Ascending aorta (tissue), 2 donors: ENCODE results near the gene SERPINB1. TPM values are rescaled to one million over a fixed set of nuclear protein-coding genes. Genes with fewer than 3 reads are reported as not detected.

Experiments
- DNase-seq, 2 donors: peaks; one replicate each; pipeline ENCODE4 v3.0.0-alpha.2; 2019; ENCODE audit warnings: low spot score in 2 of 2
- H3K27ac ChIP-seq, 2 donors: fragments of 200-600 bp; sonication (generic); one replicate each; pipeline ENCODE4 v1.5.1; 2016 to 2017; ENCODE audit warnings: mild to moderate bottlenecking in 1 of 2
- H3K27me3 ChIP-seq: fragments of 200-600 bp; sonication (generic); one replicate; pipeline ENCODE4 v1.5.1; 2017
- H3K36me3 ChIP-seq, 2 donors: fragments of 200-600 bp; sonication (generic); one replicate each; pipeline ENCODE4 v1.5.1; 2016
- H3K4me1 ChIP-seq, 2 donors: fragments of 200-600 bp; sonication (generic); one replicate each; pipeline ENCODE4 v1.5.1; 2016 to 2017; ENCODE audit warnings: mild to moderate bottlenecking in 1 of 2
- H3K4me3 ChIP-seq, 2 donors: fragments of 200-600 bp; sonication (generic); one replicate each; pipeline ENCODE4 v1.5.1; 2016 to 2017; ENCODE audit warnings: mild to moderate bottlenecking in 1 of 2
- H3K9me3 ChIP-seq, 2 donors: fragments of 200-600 bp; sonication (generic); one replicate each; pipeline ENCODE4 v1.5.1; 2016
- intact Hi-C: fragments of 100-400 bp; cut with DNase I; formaldehyde crosslinking; loops from one replicate; pipeline ENCODE4 v1.15.1; 2023
- total RNA-seq: library from RNA; depleted of rRNA; stranded (reverse); fragments of >200 nt; gene quantifications from one replicate; pipeline ENCODE4 v1.1.0, GENCODE V29; 2016
- TF ChIP-seq, protein P1 (sequence below), 3 experiments: fragments of 200-600 bp in 2 of 3; fragments of 450-650 bp in 1 of 3; sonication (generic) in 2 of 3; IDR thresholded peaks; one replicate each; pipeline ENCODE4 v1.5.1; 2016 to 2019; ENCODE audit warnings: antibody characterized with exemption in 3 of 3, mild to moderate bottlenecking in 1 of 3, moderate library complexity in 1 of 3

The SERPINB1 gene
- total RNA-seq, 1 donor from 2014 or later, result 14.0 TPM

DNA sequence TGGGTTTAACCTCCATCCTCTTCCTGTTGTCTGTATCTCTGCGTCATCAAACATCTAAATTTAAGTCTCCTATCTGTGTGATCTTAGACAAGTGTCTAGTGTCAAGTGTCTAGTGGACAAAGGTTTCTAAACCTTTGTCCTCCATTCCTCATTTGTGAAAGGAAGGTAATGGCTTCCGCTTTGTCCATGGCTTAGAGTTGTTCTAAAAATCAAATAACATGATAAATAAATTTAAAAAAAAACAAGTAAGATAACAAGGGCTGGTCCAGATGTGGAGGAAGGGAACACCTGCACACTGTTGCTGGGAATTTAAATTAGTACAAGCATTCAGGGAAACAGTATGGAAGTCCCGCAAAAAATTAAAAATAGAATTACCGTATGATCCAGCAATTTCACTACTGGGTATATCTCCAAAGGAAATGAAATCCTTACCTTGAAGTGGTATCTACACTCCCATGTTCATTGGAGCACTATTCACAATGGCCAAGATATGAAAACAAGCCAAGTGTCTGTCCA is 17.6 kb upstream of the SERPINB1 start:
- H3K27me3 ChIP-seq, result no peaks in the 10 kb centered on the region
- TF ChIP-seq, protein P1, sequence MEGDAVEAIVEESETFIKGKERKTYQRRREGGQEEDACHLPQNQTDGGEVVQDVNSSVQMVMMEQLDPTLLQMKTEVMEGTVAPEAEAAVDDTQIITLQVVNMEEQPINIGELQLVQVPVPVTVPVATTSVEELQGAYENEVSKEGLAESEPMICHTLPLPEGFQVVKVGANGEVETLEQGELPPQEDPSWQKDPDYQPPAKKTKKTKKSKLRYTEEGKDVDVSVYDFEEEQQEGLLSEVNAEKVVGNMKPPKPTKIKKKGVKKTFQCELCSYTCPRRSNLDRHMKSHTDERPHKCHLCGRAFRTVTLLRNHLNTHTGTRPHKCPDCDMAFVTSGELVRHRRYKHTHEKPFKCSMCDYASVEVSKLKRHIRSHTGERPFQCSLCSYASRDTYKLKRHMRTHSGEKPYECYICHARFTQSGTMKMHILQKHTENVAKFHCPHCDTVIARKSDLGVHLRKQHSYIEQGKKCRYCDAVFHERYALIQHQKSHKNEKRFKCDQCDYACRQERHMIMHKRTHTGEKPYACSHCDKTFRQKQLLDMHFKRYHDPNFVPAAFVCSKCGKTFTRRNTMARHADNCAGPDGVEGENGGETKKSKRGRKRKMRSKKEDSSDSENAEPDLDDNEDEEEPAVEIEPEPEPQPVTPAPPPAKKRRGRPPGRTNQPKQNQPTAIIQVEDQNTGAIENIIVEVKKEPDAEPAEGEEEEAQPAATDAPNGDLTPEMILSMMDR (IDR thresholded peaks at IDR 0.05), result no peak
- DNase-seq, result no peak
- peaks cover 0 to 4% of the 10 kb centered on the region in 2 donors for H3K4me1 ChIP-seq
- no peaks in the 10 kb centered on the region for H3K9me3 ChIP-seq
- peak overlapping the region in 1 of 2 donors; percentile 20 for H3K27ac ChIP-seq
- intact Hi-C loops, result no loop called here
- no peak overlapping the region for H3K4me3 ChIP-seq
- no peaks in the 10 kb centered on the region for H3K36me3 ChIP-seq

DNA sequence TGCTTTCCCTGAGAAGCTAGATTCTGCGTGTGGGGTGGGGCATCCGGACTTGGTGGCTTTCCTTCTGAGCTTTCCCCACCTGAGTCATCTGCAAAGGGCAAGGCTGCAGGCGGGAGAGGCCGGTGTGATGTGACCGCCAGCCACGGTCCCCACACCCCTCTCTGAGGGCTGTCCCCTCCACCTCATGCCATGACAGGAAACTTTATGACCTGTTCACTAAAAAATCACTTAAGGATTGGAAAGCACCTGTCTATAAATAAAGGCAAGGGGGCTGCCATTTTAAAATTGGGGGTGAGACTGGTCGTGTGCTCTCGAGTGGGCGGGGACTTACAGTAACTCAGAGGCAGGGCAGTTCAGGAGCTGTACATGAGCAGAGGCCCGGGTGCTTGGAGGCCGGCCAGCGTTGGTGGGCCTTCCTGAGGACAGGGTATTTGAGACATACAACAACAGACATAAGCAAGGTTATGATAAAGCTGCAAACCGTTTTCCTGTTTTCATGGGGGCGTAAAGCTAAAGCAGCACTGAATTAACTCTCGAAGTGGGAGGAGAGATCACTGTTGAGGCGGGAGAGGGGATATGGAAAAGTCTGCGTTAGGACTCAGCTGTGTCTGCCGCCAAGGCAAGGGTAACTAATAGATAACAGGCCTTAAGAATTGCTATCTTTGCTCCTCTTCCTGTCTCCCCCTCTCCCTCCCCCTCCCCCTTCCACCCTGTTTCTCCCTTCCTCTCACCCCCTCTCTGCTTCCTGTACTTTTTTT is 16.1 kb upstream of the SERPINB1 start:
- Histone ChIP-seq H3K27ac (peak overlapping the region; percentile 20 to 68), H3K36me3 (no peaks in the 10 kb centered on the region), H3K9me3 (no peaks in the 10 kb centered on the region), H3K4me3 (peak overlapping the region in 1 of 2 donors; percentile 36), H3K4me1 (peaks cover 0 to 7% of the 10 kb centered on the region in 2 donors), H3K27me3 (no peaks in the 10 kb centered on the region)
- intact Hi-C loops, result no loop called here
- no peak for DNase-seq
- TF ChIP-seq, protein P1 (IDR thresholded peaks at IDR 0.05), result no peak

DNA sequence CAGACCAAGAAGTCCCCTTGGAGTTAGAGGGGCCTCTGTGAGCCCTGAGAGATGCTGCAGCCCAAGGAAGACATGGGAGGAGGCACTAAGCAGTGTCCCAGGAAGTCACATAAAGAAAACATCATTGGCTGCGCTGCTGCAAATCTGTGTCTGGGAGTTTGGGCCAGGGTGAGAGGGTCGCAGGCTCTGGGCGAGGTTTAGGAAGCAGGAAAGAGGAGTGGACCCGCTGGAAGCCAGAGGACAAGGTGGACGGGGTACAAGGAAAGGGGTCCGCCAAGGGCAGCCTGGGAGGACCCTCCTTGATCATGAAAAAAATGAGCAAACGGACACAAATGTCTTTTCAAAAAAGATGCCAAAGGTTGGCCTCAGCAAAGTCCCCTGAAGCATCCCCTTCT is 15.5 kb upstream of the SERPINB1 start:
- DNase-seq, result no peak
- no peak overlapping the region for H3K4me3 ChIP-seq
- no peaks in the 10 kb centered on the region for H3K36me3 ChIP-seq
- no peaks in the 10 kb centered on the region for H3K27me3 ChIP-seq
- peak overlapping the region in 1 of 2 donors; percentile 68 for H3K27ac ChIP-seq
- H3K4me1 ChIP-seq, result peaks cover 0 to 7% of the 10 kb centered on the region in 2 donors
- TF ChIP-seq, protein P1 (IDR thresholded peaks at IDR 0.05), result no peak
- intact Hi-C loops, result no loop called here
- no peaks in the 10 kb centered on the region for H3K9me3 ChIP-seq

DNA sequence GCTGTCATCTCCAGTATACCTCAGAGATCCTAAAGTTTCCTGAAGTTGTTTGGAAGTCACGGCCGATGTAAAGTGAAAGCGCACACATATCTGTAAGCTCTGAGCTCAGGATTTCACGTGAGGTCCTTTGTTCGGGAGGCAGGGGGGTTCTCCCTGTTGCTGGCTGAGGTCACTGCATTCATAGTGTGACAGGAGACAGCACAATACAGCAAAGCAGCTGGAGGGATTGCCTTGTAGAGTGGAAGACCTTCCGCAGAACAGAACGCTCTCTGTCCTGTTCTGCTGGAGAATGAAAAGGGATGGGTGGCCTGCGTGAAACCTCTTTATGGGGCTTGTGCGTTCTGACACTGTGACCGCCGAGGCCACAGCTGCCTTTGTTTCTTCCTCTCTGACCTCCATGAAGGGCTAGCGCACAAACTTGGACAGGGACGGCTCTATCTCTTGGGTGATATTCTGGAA is 13.4 kb upstream of the SERPINB1 start:
- no peak overlapping the region for H3K4me3 ChIP-seq
- no peaks in the 10 kb centered on the region for H3K36me3 ChIP-seq
- intact Hi-C loops, result loop anchor here (2.0 kb wide), 1 partner anchor 78 kb away; no protein-coding TSS in a partner anchor
- TF ChIP-seq, protein P1 (IDR thresholded peaks at IDR 0.05), result no peak
- H3K4me1 ChIP-seq, result peaks cover 7 to 10% of the 10 kb centered on the region in 2 donors
- no peaks in the 10 kb centered on the region for H3K27me3 ChIP-seq
- H3K27ac ChIP-seq, result peak overlapping the region; percentile 81 to 88
- DNase-seq, result no peak
- H3K9me3 ChIP-seq, result no peaks in the 10 kb centered on the region

DNA sequence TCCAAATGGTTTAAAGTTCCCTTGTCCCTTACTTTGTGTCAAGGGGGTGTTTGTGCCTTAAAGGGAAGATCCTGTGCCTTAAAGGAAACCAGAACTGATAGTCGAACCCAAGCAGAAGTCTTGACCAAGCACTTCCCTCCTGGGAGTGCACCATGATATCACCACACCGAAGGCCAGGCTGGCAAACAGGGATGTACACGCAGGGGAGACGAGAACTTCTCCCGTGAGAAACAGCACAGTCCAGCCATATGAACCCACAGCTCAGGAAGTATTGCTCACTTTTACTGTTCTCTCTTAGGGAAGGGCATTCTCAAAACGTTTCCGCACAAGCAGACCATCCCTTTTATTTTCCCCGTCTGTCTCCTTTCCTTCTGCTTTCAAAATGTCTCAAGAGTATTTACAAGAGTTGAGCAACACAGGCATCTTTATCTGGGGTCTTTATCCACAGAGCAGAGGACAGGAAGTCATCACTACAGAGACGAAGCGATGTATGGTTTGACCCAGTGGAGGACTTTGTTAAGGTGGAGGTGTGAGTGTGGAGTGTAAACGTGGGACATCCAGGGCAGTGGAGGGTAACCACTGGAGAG is 12.8 kb upstream of the SERPINB1 start:
- intact Hi-C loops, result loop anchor here (1.0 to 5.0 kb wide), 4 partner anchors 8 to 208 kb away; no protein-coding TSS in a partner anchor
- TF ChIP-seq, protein P1 (IDR thresholded peaks at IDR 0.05), result no peak

More for the DNA sequence above, 12.8 kb upstream of the SERPINB1 start:
- DNase-seq, result no peak
- Histone ChIP-seq H3K4me1 (peaks cover 7 to 10% of the 10 kb centered on the region in 2 donors), H3K36me3 (no peaks in the 10 kb centered on the region), H3K4me3 (peak overlapping the region; percentile 39 to 64), H3K9me3 (no peaks in the 10 kb centered on the region), H3K27ac (peak overlapping the region; percentile 81 to 88), H3K27me3 (no peaks in the 10 kb centered on the region)
